Neural cell (in vitro differentiated cells): ENCODE results near the gene SEMA6C. TPM values are rescaled to one million over a fixed set of nuclear protein-coding genes. Genes with fewer than 3 reads are reported as not detected.
A peak's percentile ranks its signal among the peaks of the same experiment; 100 is the strongest.

Source experiments
- H2AFZ ChIP-seq: fragments of 200-600, 300-800 bp; sonication (generic), shearing (Covaris generic); 2 replicates; pipeline ENCODE4 v1.6.0; 2014; ENCODE audit warnings: low read depth, mild to moderate bottlenecking, antibody characterized with exemption, low read length, moderate library complexity
- H3F3A ChIP-seq: fragments of 200-600 bp; shearing (Covaris generic); 2 replicates; pipeline ENCODE4 v1.6.1; 2016; ENCODE audit warnings: mild to moderate bottlenecking, moderate library complexity, mixed read lengths, antibody characterized with exemption, low read length; ENCODE audit not compliant: insufficient read depth, poor library complexity, severe bottlenecking
- H3K27ac ChIP-seq: fragments of 200-600, 300-800 bp; sonication (generic), shearing (Covaris generic); 2 replicates; pipeline ENCODE4 v1.5.1; 2014; ENCODE audit warnings: mild to moderate bottlenecking, low read length, moderate library complexity
- H3K27me3 ChIP-seq: fragments of 300-800, 200-600 bp; sonication (generic), shearing (Covaris generic); 2 replicates; pipeline ENCODE4 v1.6.0; 2014; ENCODE audit warnings: mild to moderate bottlenecking, low read depth, low read length, moderate library complexity; ENCODE audit not compliant: insufficient read depth
- H3K36me3 ChIP-seq: fragments of 300-800, 200-600 bp; sonication (generic), shearing (Covaris generic); 2 replicates; pipeline ENCODE4 v1.5.1; 2014; ENCODE audit warnings: mild to moderate bottlenecking, antibody characterized with exemption, low read length, moderate library complexity; ENCODE audit not compliant: insufficient read depth
- H3K4me2 ChIP-seq: fragments of 300-800, 200-600 bp; sonication (generic), shearing (Covaris generic); 2 replicates; pipeline ENCODE4 v1.6.0; 2014; ENCODE audit warnings: mild to moderate bottlenecking, low read length
- H3K4me3 ChIP-seq: fragments of 300-800, 200-600 bp; sonication (generic), shearing (Covaris generic); 2 replicates; pipeline ENCODE4 v1.5.1; 2014; ENCODE audit warnings: mild to moderate bottlenecking, low read length, moderate library complexity
- H3K79me2 ChIP-seq: fragments of 200-600 bp; shearing (Covaris generic); replicated peaks from 2 replicates; pipeline ENCODE4 v1.6.0; 2014; ENCODE audit warnings: mild to moderate bottlenecking, low read length, moderate library complexity; ENCODE audit not compliant: insufficient read depth
- H3K9ac ChIP-seq: fragments of 300-800, 200-600 bp; sonication (generic), shearing (Covaris generic); 2 replicates; pipeline ENCODE4 v1.6.1; 2016; ENCODE audit warnings: mild to moderate bottlenecking, low read length, mixed read lengths
- H3K9me2 ChIP-seq: fragments of 200-600 bp; shearing (Covaris generic); 2 replicates; pipeline ENCODE4 v1.6.1; 2016; ENCODE audit warnings: mild to moderate bottlenecking, low read length, mixed read lengths; ENCODE audit not compliant: insufficient read depth
- H3K9me3 ChIP-seq: fragments of 200-600, 300-800 bp; sonication (generic), shearing (Covaris generic); 2 replicates; pipeline ENCODE4 v1.6.1; 2016; ENCODE audit warnings: mild to moderate bottlenecking, mixed run types, low read length, moderate library complexity, mixed read lengths
- H4K20me1 ChIP-seq: fragments of 200-600 bp; shearing (Covaris generic); 2 replicates; pipeline ENCODE4 v1.6.1; 2016; ENCODE audit warnings: mild to moderate bottlenecking, mixed run types; ENCODE audit not compliant: insufficient read depth
- EP300 ChIP-seq: fragments of 450-650 bp; conservative IDR thresholded peaks from 2 replicates; pipeline ENCODE4 v1.6.1; 2014; ENCODE audit warnings: antibody characterized with exemption, mild to moderate bottlenecking, moderate library complexity; ENCODE audit not compliant: poor library complexity, severe bottlenecking
- MXI1 ChIP-seq: fragments of 450-650 bp; conservative IDR thresholded peaks from 2 replicates; pipeline ENCODE4 v1.6.1; 2014; ENCODE audit warnings: antibody characterized with exemption, mild to moderate bottlenecking; ENCODE audit not compliant: poor library complexity, severe bottlenecking
- RAD21 ChIP-seq: fragments of 450-650 bp; conservative IDR thresholded peaks from 2 replicates; pipeline ENCODE4 v1.6.1; 2014; ENCODE audit warnings: antibody characterized with exemption, mild to moderate bottlenecking, moderate library complexity
- SMC3 ChIP-seq: fragments of 450-650 bp; conservative IDR thresholded peaks from 2 replicates; pipeline ENCODE4 v1.6.1; 2014; ENCODE audit warnings: antibody characterized with exemption, mild to moderate bottlenecking, moderate library complexity; ENCODE audit not compliant: poor library complexity
- TAF1 ChIP-seq: IDR thresholded peaks from 2 replicates; pipeline ENCODE4 v1.6.1; 2012; ENCODE audit warnings: low read depth
- polyA plus RNA-seq: library from polyadenylated mRNA; depleted of rRNA; stranded (reverse); fragments of >200 nt; gene quantifications from 2 replicates; pipeline ENCODE4 v1.2.3, GENCODE V29; 2014
- TF ChIP-seq, protein P1 (sequence below): IDR thresholded peaks from 2 replicates; pipeline ENCODE4 v1.6.1; 2012; ENCODE audit warnings: borderline replicate concordance
- TF ChIP-seq, protein P2 (sequence below): fragments of 450-650 bp; IDR thresholded peaks from 2 replicates; pipeline ENCODE4 v1.5.1; 2014; ENCODE audit warnings: antibody characterized with exemption, mild to moderate bottlenecking, moderate library complexity; ENCODE audit not compliant: poor library complexity, severe bottlenecking

SEMA6C gene
- polyA plus RNA-seq, 1 donor from 2014 or later, result 32.5 TPM

DNA sequence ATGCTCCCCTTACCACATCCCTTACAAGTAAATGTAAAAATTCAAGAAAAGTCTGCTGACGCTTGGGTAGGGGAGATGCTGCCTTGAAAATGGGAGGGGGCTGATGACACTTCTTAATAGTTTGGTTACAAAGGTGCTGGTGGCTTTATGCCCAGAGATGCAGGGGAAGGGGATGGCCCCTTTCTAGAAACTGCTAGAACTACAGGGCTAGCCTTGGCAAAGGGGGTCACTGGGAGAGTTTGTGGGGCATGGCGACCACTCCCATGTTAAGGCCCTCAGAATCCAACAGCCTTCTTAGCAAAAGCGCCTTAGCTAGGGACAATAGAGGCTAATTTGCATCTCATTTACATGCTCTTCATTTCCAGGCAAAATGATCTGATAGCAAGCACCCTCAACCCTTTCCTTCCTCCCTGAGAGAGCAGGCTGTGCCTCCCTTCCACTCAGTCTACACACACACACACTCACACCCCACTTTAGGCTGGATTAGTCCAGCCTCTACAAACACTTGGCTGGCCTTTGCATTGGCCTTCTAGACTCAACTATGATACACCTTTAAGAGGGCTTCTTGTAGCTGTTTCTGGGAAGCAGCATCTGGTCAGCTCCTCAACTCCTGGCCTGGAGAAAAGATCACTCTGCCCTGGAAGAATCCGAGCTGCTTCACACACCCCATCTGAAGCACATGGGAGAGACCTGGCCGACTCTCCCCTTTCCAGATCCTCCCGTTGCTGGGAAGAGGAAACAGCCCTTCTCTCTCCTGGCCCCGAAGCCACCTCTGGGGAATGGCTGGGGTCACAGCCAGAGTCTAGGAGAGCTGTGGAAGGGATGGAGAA, 1.7 kb downstream of the SEMA6C start:
- Histone ChIP-seq H3K9me2 (no peaks in the 10 kb centered on the region), H3K27ac (peak overlapping the region; percentile 87)

GRCh38 chr1:151143986-151144385, 2.4 kb downstream of the SEMA6C start:
- H3K79me2 ChIP-seq, result peaks cover 41% of the 10 kb centered on the region
- H3K36me3 ChIP-seq, result no peaks in the 10 kb centered on the region
- H3K27me3 ChIP-seq, result no peaks in the 10 kb centered on the region
- no peak overlapping the region for H3K27ac ChIP-seq
- H3K9me2 ChIP-seq, result no peaks in the 10 kb centered on the region
- H3F3A ChIP-seq, result no peaks in the 10 kb centered on the region
- peak overlapping the region; percentile 100 for H3K4me3 ChIP-seq
- H4K20me1 ChIP-seq, result peaks cover 7% of the 10 kb centered on the region
- peak overlapping the region; percentile 87 for H3K4me2 ChIP-seq
- H3K9me3 ChIP-seq, result no peaks in the 10 kb centered on the region
- TF ChIP-seq RAD21 (no peak), EP300 (no peak), TAF1 (no peak), MXI1 (no peak)
- no peak overlapping the region for H2AFZ ChIP-seq
- peak overlapping the region; percentile 98 for H3K9ac ChIP-seq

More for the DNA sequence above, 1.7 kb downstream of the SEMA6C start:
- H3K79me2 ChIP-seq, result peaks cover 41% of the 10 kb centered on the region
- H3K36me3 ChIP-seq, result no peaks in the 10 kb centered on the region
- peak overlapping the region; percentile 98 for H3K9ac ChIP-seq
- TF ChIP-seq RAD21, result no peak
- TF ChIP-seq MXI1, result peak; percentile 19
- H3K9me3 ChIP-seq, result no peaks in the 10 kb centered on the region
- H3K4me2 ChIP-seq, result peak overlapping the region; percentile 87
- no peaks in the 10 kb centered on the region for H3K27me3 ChIP-seq
- H3K4me3 ChIP-seq, result peak overlapping the region; percentile 100
- no peaks in the 10 kb centered on the region for H3F3A ChIP-seq
- H2AFZ ChIP-seq, result no peak overlapping the region
- H4K20me1 ChIP-seq, result peaks cover 7% of the 10 kb centered on the region

DNA sequence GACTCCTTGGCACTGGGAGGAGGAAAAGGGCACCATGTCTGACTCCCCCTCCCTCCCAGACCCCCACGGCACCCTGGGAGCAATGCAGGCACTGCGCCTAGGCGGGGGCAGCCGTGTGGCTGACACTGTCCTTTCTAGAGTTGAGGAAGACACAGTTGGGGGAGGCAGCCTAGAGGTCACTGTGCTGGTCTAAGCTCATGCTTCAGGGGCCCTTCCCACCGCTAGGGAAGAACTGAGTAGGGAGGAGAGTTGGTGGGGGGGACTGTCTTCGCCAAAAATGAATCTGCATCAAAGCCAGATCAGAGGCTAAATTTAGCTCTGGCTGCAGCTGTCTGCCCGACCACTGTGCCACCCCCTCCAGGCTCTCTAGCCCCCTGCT, 3.4 kb downstream of the SEMA6C start:
- Histone ChIP-seq H3K27me3 (no peaks in the 10 kb centered on the region), H3K27ac (no peak overlapping the region), H3K36me3 (no peaks in the 10 kb centered on the region), H2AFZ (no peak overlapping the region), H3K4me3 (peak overlapping the region; percentile 100), H3K9ac (no peak overlapping the region), H3K4me2 (no peak overlapping the region), H3F3A (no peaks in the 10 kb centered on the region), H3K79me2 (peaks cover 41% of the 10 kb centered on the region), H4K20me1 (peaks cover 7% of the 10 kb centered on the region), H3K9me3 (no peaks in the 10 kb centered on the region), H3K9me2 (no peaks in the 10 kb centered on the region)
- TF ChIP-seq, protein P1, sequence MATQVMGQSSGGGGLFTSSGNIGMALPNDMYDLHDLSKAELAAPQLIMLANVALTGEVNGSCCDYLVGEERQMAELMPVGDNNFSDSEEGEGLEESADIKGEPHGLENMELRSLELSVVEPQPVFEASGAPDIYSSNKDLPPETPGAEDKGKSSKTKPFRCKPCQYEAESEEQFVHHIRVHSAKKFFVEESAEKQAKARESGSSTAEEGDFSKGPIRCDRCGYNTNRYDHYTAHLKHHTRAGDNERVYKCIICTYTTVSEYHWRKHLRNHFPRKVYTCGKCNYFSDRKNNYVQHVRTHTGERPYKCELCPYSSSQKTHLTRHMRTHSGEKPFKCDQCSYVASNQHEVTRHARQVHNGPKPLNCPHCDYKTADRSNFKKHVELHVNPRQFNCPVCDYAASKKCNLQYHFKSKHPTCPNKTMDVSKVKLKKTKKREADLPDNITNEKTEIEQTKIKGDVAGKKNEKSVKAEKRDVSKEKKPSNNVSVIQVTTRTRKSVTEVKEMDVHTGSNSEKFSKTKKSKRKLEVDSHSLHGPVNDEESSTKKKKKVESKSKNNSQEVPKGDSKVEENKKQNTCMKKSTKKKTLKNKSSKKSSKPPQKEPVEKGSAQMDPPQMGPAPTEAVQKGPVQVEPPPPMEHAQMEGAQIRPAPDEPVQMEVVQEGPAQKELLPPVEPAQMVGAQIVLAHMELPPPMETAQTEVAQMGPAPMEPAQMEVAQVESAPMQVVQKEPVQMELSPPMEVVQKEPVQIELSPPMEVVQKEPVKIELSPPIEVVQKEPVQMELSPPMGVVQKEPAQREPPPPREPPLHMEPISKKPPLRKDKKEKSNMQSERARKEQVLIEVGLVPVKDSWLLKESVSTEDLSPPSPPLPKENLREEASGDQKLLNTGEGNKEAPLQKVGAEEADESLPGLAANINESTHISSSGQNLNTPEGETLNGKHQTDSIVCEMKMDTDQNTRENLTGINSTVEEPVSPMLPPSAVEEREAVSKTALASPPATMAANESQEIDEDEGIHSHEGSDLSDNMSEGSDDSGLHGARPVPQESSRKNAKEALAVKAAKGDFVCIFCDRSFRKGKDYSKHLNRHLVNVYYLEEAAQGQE, result no peak
- TF ChIP-seq, protein P2, sequence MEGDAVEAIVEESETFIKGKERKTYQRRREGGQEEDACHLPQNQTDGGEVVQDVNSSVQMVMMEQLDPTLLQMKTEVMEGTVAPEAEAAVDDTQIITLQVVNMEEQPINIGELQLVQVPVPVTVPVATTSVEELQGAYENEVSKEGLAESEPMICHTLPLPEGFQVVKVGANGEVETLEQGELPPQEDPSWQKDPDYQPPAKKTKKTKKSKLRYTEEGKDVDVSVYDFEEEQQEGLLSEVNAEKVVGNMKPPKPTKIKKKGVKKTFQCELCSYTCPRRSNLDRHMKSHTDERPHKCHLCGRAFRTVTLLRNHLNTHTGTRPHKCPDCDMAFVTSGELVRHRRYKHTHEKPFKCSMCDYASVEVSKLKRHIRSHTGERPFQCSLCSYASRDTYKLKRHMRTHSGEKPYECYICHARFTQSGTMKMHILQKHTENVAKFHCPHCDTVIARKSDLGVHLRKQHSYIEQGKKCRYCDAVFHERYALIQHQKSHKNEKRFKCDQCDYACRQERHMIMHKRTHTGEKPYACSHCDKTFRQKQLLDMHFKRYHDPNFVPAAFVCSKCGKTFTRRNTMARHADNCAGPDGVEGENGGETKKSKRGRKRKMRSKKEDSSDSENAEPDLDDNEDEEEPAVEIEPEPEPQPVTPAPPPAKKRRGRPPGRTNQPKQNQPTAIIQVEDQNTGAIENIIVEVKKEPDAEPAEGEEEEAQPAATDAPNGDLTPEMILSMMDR, result no peak
- TF ChIP-seq SMC3 (no peak), RAD21 (no peak)
